Endodermal cell (in vitro differentiated cells): ENCODE measurements around the gene GPATCH3. TPM values are rescaled to one million over a fixed set of nuclear protein-coding genes. Genes with fewer than 3 reads are reported as not detected.
A peak's percentile ranks its signal among the peaks of the same experiment; 100 is the strongest.
"Not testable (repeated sequence)": the region's sequence is repeated elsewhere in the genome, so short reads cannot be mapped to it uniquely, and the experiment has no call there.

ENCODE experiments used
- DNase-seq: peaks from one replicate; pipeline ENCODE4 v3.0.0-alpha.2; 2017
- H3K27ac ChIP-seq: 2 replicates; pipeline ENCODE4 v1.5.1; 2013; ENCODE audit warnings: mild to moderate bottlenecking, low read depth, low read length, moderate library complexity
- H3K27me3 ChIP-seq: 2 replicates; pipeline ENCODE4 v1.6.1; 2013; ENCODE audit warnings: mild to moderate bottlenecking, low read length, moderate library complexity; ENCODE audit not compliant: insufficient read depth, control insufficient read depth, poor library complexity, severe bottlenecking
- H3K36me3 ChIP-seq: 2 replicates; pipeline ENCODE4 v1.7.0; 2013; ENCODE audit warnings: mild to moderate bottlenecking, low read length, moderate library complexity; ENCODE audit not compliant: control insufficient read depth, insufficient read depth
- H3K4me1 ChIP-seq: one replicate; pipeline ENCODE4 v1.7.0; 2013; ENCODE audit warnings: low read length; ENCODE audit not compliant: control insufficient read depth, insufficient read depth
- H3K4me3 ChIP-seq: 2 replicates; pipeline ENCODE4 v1.5.1; 2013; ENCODE audit warnings: mild to moderate bottlenecking, low read length, moderate library complexity
- H3K9ac ChIP-seq: 2 replicates; pipeline ENCODE4 v1.6.1; 2013; ENCODE audit warnings: mild to moderate bottlenecking, low read length, moderate library complexity; ENCODE audit not compliant: poor library complexity, severe bottlenecking; ENCODE audit errors: extremely low read depth
- H3K9me3 ChIP-seq: 2 replicates; pipeline ENCODE4 v1.6.1; 2013; ENCODE audit warnings: mild to moderate bottlenecking, low read length, moderate library complexity; ENCODE audit not compliant: control insufficient read depth
- H3K27ac Mint-ChIP-seq: 2 replicates; pipeline ENCODE4 v1.8.0; 2020; ENCODE audit warnings: mixed read lengths
- H3K27me3 Mint-ChIP-seq: 2 replicates; pipeline ENCODE4 v1.8.0; 2021; ENCODE audit warnings: mild to moderate bottlenecking, mixed read lengths; ENCODE audit not compliant: insufficient read depth
- H3K36me3 Mint-ChIP-seq: 2 replicates; pipeline ENCODE4 v1.8.0; 2020; ENCODE audit warnings: low read depth, mixed read lengths
- H3K4me1 Mint-ChIP-seq: 2 replicates; pipeline ENCODE4 v1.8.0; 2020; ENCODE audit warnings: mixed read lengths
- H3K4me3 Mint-ChIP-seq: 2 replicates; pipeline ENCODE4 v1.8.0; 2020; ENCODE audit warnings: mild to moderate bottlenecking, moderate library complexity, mixed read lengths
- H3K9me3 Mint-ChIP-seq: 2 replicates; pipeline ENCODE4 v1.8.0; 2020; ENCODE audit warnings: mild to moderate bottlenecking, mixed read lengths
- whole genome bisulfite sequencing, 2 experiments: methylation state at CpG; one replicate each; pipeline versions ENCODE4 v1.1.5 to v1.1.7; 2013; ENCODE audit warnings: missing lambda C conversion rate in 2 of 2, mixed read lengths in 1 of 2; ENCODE audit not compliant: insufficient coverage in 1 of 2, insufficient read length in 1 of 2; 5-methylcytosine and 5-hydroxymethylcytosine counted together
- total RNA-seq, 2 donors: library from RNA; stranded (reverse); fragmentation: NEBNext Ultra II Directional in 1 of 2; extraction: Animal tissue kit (Norgen Biotek cat#: 25700) in 1 of 2; gene quantifications; 2 replicates in 1 of 2; 3 replicates in 1 of 2; pipeline ENCODE4 v1.2.1, GENCODE V29; 2021
- TF ChIP-seq, protein P1 (sequence below): fragments of 200-600 bp; sonication (generic); conservative IDR thresholded peaks from 2 replicates; pipeline ENCODE4 v1.5.0; 2021; ENCODE audit warnings: antibody characterized with exemption, mild to moderate bottlenecking

GPATCH3 gene
- total RNA-seq, 2 donors from 2014 or later = 21.3 to 23.2 TPM

DNA sequence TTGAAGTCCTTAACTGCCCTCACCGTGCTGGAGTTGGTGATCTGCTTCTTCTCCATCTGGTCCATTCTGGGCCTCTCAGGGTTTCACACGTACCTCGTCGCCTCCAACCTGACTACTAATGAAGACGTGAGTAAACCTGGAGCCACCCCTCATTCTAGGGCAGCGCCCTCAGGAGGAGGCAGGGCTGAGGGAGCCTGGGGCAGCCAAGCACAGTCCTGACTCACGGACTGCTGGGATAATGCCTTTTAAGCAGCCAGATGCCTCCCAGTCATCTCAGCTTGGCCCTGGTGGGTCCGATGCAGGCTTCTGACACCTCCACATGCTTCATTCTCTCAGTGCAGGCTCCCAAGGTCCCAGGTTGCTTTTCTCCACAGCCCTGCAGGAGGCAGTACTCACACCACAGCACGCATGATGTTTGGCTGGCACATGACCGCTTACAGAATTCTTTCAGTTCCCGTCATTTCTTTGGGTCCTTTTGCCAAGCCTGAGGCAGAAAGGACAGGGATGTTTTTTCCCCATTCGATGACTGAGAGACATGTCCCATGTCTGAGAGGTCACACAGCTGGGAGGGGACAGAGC lies 49.1 kb downstream of the GPATCH3 start:
- H3K4me1 Mint-ChIP-seq = peaks cover 1% of the 10 kb centered on the region
- peak; percentile 64 for DNase-seq
- H3K4me3 Mint-ChIP-seq = no peak overlapping the region
- peaks cover 73% of the 10 kb centered on the region for H3K36me3 ChIP-seq
- H3K4me3 ChIP-seq = no peak overlapping the region
- H3K27me3 ChIP-seq = no peaks in the 10 kb centered on the region
- H3K27ac ChIP-seq = no peak overlapping the region
- no peaks in the 10 kb centered on the region for H3K9me3 ChIP-seq
- H3K9ac ChIP-seq = no peak overlapping the region
- WGBS, 2 experiments = 94 to 98% methylated on average over 6 to 12 of the region's 12 CpGs
- H3K27ac Mint-ChIP-seq = no peak overlapping the region
- H3K27me3 Mint-ChIP-seq = no peaks in the 10 kb centered on the region
- H3K9me3 Mint-ChIP-seq = no peaks in the 10 kb centered on the region
- H3K36me3 Mint-ChIP-seq = peaks cover 65% of the 10 kb centered on the region
- TF ChIP-seq, protein P1, sequence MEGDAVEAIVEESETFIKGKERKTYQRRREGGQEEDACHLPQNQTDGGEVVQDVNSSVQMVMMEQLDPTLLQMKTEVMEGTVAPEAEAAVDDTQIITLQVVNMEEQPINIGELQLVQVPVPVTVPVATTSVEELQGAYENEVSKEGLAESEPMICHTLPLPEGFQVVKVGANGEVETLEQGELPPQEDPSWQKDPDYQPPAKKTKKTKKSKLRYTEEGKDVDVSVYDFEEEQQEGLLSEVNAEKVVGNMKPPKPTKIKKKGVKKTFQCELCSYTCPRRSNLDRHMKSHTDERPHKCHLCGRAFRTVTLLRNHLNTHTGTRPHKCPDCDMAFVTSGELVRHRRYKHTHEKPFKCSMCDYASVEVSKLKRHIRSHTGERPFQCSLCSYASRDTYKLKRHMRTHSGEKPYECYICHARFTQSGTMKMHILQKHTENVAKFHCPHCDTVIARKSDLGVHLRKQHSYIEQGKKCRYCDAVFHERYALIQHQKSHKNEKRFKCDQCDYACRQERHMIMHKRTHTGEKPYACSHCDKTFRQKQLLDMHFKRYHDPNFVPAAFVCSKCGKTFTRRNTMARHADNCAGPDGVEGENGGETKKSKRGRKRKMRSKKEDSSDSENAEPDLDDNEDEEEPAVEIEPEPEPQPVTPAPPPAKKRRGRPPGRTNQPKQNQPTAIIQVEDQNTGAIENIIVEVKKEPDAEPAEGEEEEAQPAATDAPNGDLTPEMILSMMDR = peak; percentile 57
- H3K4me1 ChIP-seq = no peaks in the 10 kb centered on the region

DNA sequence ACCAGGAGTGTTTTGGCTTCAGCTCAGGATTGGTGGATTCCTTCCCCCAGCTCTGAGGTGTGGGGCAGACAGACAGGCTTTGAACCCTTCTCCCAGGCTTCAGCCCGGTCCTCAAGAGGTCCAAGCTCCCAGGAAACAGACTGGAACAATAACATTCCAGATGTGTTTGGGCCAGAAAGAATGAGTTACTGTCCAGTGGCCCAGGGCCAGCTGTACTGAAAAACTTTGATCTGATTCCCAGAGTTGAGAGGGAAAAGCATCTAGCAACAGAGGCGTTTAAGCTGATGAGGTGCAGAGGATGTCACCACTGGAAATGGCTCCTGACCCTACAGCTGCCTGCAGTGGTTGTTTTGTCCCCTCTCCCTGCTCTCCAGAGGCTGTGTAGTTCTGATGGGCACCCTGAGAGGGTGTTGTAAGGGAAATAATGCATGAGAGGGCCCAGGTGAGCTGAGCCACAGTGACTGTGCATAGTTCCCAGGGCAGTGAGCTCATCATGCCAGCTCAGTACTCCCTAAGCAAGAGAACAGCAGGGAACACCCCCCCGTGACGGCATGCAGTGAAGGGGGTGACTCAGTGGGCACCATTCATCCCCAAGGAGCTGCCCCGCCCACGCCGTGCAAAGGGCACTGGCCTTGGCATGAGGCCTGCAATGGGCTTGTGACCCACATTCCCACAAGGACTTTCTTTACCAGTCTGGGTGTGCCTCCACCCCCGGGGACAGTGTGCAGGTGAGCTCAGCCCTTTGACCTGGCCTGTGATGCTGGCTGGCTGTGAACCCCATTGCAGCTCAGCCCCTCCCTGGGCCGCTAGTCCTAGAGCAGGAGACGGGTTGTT lies 51.1 kb downstream of the GPATCH3 start:
- Mint-ChIP-seq H3K4me1 (no peaks in the 10 kb centered on the region), H3K36me3 (peaks cover 64% of the 10 kb centered on the region), H3K27me3 (no peaks in the 10 kb centered on the region), H3K4me3 (no peak overlapping the region), H3K9me3 (no peaks in the 10 kb centered on the region), H3K27ac (no peak overlapping the region)
- H3K9me3 ChIP-seq = no peaks in the 10 kb centered on the region
- no peak overlapping the region for H3K4me3 ChIP-seq
- no peak overlapping the region for H3K27ac ChIP-seq
- no peaks in the 10 kb centered on the region for H3K27me3 ChIP-seq
- WGBS, 2 experiments = 92 to 98% methylated on average over 5 to 10 of the region's 10 CpGs
- no peak overlapping the region for H3K9ac ChIP-seq
- peaks cover 74% of the 10 kb centered on the region for H3K36me3 ChIP-seq
- TF ChIP-seq, protein P1 = no peak
- no peak for DNase-seq
- H3K4me1 ChIP-seq = no peaks in the 10 kb centered on the region

DNA sequence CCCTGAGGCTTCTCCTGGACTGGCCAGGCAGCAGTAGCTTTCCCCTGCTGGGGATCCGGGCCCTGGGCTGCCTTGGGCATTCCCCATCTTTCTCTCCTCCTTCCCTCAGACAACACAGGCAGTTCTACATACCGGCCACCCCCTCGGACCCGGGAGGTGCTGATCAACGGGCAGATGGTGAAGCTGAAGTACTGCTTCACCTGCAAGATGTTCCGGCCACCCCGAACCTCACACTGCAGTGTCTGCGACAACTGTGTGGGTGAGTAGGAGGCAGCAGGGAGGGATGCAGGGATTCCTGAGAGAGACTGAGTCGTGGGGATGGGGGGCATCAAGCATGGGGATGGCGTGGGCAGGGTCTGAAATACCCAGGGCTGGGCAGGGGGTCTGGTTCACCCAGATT lies 51.8 kb downstream of the GPATCH3 start:
- no peak for DNase-seq
- Mint-ChIP-seq H3K27me3 (no peaks in the 10 kb centered on the region), H3K27ac (no peak overlapping the region), H3K4me3 (no peak overlapping the region), H3K36me3 (peaks cover 66% of the 10 kb centered on the region), H3K9me3 (no peaks in the 10 kb centered on the region), H3K4me1 (no peaks in the 10 kb centered on the region)
- H3K4me3 ChIP-seq = no peak overlapping the region
- no peak overlapping the region for H3K9ac ChIP-seq
- no peaks in the 10 kb centered on the region for H3K9me3 ChIP-seq
- TF ChIP-seq, protein P1 = no peak
- H3K27ac ChIP-seq = no peak overlapping the region
- H3K4me1 ChIP-seq = no peaks in the 10 kb centered on the region
- peaks cover 71% of the 10 kb centered on the region for H3K36me3 ChIP-seq
- no peaks in the 10 kb centered on the region for H3K27me3 ChIP-seq
- 94 to 96% methylated on average over 9 to 10 of the region's 10 CpGs for WGBS, 2 experiments

DNA sequence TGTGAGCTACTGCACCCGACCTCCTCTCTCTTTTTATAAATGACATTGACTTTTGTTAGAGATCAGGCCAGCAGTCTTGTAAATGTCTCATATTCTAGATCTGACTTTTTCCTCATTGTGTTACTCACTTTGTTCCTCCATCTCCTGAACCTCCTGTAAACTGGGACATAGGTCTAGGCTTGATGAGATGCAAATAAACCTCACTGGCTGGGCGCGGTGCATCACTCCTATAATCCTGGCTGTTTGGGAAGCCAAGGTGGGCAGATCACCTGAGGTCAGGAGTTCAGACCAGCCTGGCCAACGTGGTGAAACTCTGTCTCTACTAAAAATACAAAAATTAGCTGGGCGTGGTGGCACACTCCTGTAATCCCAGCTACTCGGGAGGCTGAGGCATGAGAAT lies 52.4 kb downstream of the GPATCH3 start:
- not testable (repeated sequence) for H3K4me1 Mint-ChIP-seq, H3K9ac ChIP-seq, H3K4me1 ChIP-seq, DNase-seq, H3K27ac ChIP-seq, H3K27ac Mint-ChIP-seq, H3K27me3 Mint-ChIP-seq, H3K9me3 Mint-ChIP-seq, H3K27me3 ChIP-seq, H3K4me3 ChIP-seq, H3K4me3 Mint-ChIP-seq, H3K9me3 ChIP-seq
- 90 to 100% methylated on average over 6 of the region's 6 CpGs for WGBS, 2 experiments
- H3K36me3 ChIP-seq = peaks cover 69% of the 10 kb centered on the region
- peaks cover 63% of the 10 kb centered on the region for H3K36me3 Mint-ChIP-seq
